ENCODE results near the gene LCN6. TPM values are rescaled to one million over a fixed set of nuclear protein-coding genes. Genes with fewer than 3 reads are reported as not detected.

LCN6 gene
- total RNA-seq, 4 donors from 2014 or later: 1.1 to 2.9 TPM; not detected in 2

- WGBS, 2 donors (ENCODE audit: low coverage in 1 of 2): 89% methylated on average over 6 of the region's 6 CpGs; no CpG with 5 or more reads in 1 of the 2 donors
- in situ Hi-C loops (cut with MboI; ENCODE audit: low pct_ligation_motif_present in 1 of 4, low pct_unique_long_range_greater_than_20kb in 1 of 4, low sequenced_read_pairs in 3 of 4) (loop anchor here (10.0 to 25.0 kb wide), 3 partner anchors 250 to 260 kb away; partner anchors contain the start of genes FUT7 (in 3 of the 4), NPDC1 (in 3 of the 4) and ABCA2 (in 2 of the 4)), intact Hi-C loops (cut with DNase I; ENCODE audit: low total_unique reads) (no loop called here)
Measured at GRCh38 chr9:136784997-136785361, 36.7 kb upstream of the LCN6 start.

GRCh38 chr9:136784249-136784996 lies 36.1 kb upstream of the LCN6 start:
- H3K4me1 ChIP-seq: peaks cover 4 to 21% (median 14%) of the 10 kb centered on the region in 4 donors
- WGBS, 2 donors (ENCODE audit: low coverage in 1 of 2): 23 to 40% methylated on average over 5 to 9 of the region's 9 CpGs
- in situ Hi-C loops (cut with MboI; ENCODE audit: low pct_ligation_motif_present in 1 of 4, low pct_unique_long_range_greater_than_20kb in 1 of 4, low sequenced_read_pairs in 3 of 4): loop anchor here (10.0 to 25.0 kb wide), 3 partner anchors 250 to 260 kb away; partner anchors contain the start of genes FUT7 (in 3 of the 4), NPDC1 (in 3 of the 4) and ABCA2 (in 2 of the 4)
- no peaks in the 10 kb centered on the region for H3K9me3 ChIP-seq
- H3K27ac ChIP-seq: no peak overlapping the region
- no peaks in the 10 kb centered on the region for H3K27me3 ChIP-seq
- TF ChIP-seq, protein P1, sequence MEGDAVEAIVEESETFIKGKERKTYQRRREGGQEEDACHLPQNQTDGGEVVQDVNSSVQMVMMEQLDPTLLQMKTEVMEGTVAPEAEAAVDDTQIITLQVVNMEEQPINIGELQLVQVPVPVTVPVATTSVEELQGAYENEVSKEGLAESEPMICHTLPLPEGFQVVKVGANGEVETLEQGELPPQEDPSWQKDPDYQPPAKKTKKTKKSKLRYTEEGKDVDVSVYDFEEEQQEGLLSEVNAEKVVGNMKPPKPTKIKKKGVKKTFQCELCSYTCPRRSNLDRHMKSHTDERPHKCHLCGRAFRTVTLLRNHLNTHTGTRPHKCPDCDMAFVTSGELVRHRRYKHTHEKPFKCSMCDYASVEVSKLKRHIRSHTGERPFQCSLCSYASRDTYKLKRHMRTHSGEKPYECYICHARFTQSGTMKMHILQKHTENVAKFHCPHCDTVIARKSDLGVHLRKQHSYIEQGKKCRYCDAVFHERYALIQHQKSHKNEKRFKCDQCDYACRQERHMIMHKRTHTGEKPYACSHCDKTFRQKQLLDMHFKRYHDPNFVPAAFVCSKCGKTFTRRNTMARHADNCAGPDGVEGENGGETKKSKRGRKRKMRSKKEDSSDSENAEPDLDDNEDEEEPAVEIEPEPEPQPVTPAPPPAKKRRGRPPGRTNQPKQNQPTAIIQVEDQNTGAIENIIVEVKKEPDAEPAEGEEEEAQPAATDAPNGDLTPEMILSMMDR (IDR thresholded peaks at IDR 0.05): peak; percentile 51 to 75 (median 52)
- TF ChIP-seq POLR2AphosphoS5 (IDR thresholded peaks at IDR 0.05) (no peak), POLR2A (IDR thresholded peaks at IDR 0.05) (no peak), EP300 (IDR thresholded peaks at IDR 0.05; ENCODE audit: low read depth) (no peak)
- no peak for DNase-seq
- H3K36me3 ChIP-seq: no peaks in the 10 kb centered on the region
- no peak overlapping the region for H3K4me3 ChIP-seq
- intact Hi-C loops (cut with DNase I; ENCODE audit: low total_unique reads): no loop called here

More at GRCh38 chr9:136784997-136785361, 36.7 kb upstream of the LCN6 start:
- Histone ChIP-seq H3K4me1 (peaks cover 9 to 26% (median 16%) of the 10 kb centered on the region in 4 donors), H3K4me3 (no peak overlapping the region), H3K27ac (no peak overlapping the region), H3K27me3 (no peaks in the 10 kb centered on the region), H3K9me3 (no peaks in the 10 kb centered on the region), H3K36me3 (no peaks in the 10 kb centered on the region)
- TF ChIP-seq POLR2AphosphoS5 (IDR thresholded peaks at IDR 0.05): no peak
- no peak for TF ChIP-seq EP300 (IDR thresholded peaks at IDR 0.05; ENCODE audit: low read depth)
- TF ChIP-seq, protein P1 (IDR thresholded peaks at IDR 0.05): no peak
- TF ChIP-seq POLR2A (IDR thresholded peaks at IDR 0.05): no peak
- DNase-seq: no peak

DNA sequence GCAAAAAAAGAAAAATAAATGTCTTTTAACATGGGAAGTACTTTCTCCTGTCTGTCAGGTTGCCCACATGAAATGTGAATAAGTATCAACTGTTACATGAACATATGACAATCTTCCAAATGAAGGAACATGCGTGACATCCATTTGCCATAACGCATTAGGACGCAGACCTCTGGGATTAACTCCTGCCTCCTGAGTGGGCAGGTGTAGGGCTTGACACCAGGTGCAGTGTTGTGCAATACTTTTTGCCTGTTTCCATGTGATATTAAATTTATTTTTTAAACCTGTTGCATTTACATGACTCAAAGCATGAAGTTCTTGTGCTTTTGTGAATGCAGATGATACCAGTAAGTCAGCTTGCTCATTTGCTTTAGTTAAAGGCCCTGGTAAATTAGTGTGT lies 34.1 kb upstream of the LCN6 start:
- Histone ChIP-seq H3K4me1 (peaks cover 3 to 11% (median 9%) of the 10 kb centered on the region in 4 donors), H3K27ac (no peak overlapping the region), H3K36me3 (no peaks in the 10 kb centered on the region), H3K27me3 (no peaks in the 10 kb centered on the region), H3K9me3 (no peaks in the 10 kb centered on the region), H3K4me3 (no peak overlapping the region)
- no peak for DNase-seq
- no peak for TF ChIP-seq POLR2A (IDR thresholded peaks at IDR 0.05)
- no peak for TF ChIP-seq POLR2AphosphoS5 (IDR thresholded peaks at IDR 0.05)
- no peak for TF ChIP-seq EP300 (IDR thresholded peaks at IDR 0.05; ENCODE audit: low read depth)
- TF ChIP-seq, protein P1 (IDR thresholded peaks at IDR 0.05): no peak
- 94 to 100% methylated on average over 3 of the region's 3 CpGs for WGBS, 2 donors (ENCODE audit: low coverage in 1 of 2)
- intact Hi-C loops (cut with DNase I; ENCODE audit: low total_unique reads): no loop called here
- in situ Hi-C loops (cut with MboI; ENCODE audit: low pct_ligation_motif_present in 1 of 4, low pct_unique_long_range_greater_than_20kb in 1 of 4, low sequenced_read_pairs in 3 of 4): loop anchor here (10.0 to 25.0 kb wide), 3 partner anchors 252 to 262 kb away; partner anchors contain the start of genes FUT7 (in 3 of the 4), NPDC1 (in 3 of the 4) and ABCA2 (in 2 of the 4)

GRCh38 chr9:136779808-136780207 lies 31.5 kb upstream of the LCN6 start:
- no peak for TF ChIP-seq POLR2AphosphoS5 (IDR thresholded peaks at IDR 0.05)
- no peak for TF ChIP-seq EP300 (IDR thresholded peaks at IDR 0.05; ENCODE audit: low read depth)
- TF ChIP-seq POLR2A (IDR thresholded peaks at IDR 0.05): no peak
- TF ChIP-seq, protein P1 (IDR thresholded peaks at IDR 0.05): no peak
- in situ Hi-C loops (cut with MboI; ENCODE audit: low pct_ligation_motif_present in 1 of 4, low pct_unique_long_range_greater_than_20kb in 1 of 4, low sequenced_read_pairs in 3 of 4) (loop anchor here (10.0 to 25.0 kb wide), 3 partner anchors 255 to 265 kb away; partner anchors contain the start of genes FUT7 (in 3 of the 4), NPDC1 (in 3 of the 4) and ABCA2 (in 2 of the 4)), intact Hi-C loops (cut with DNase I; ENCODE audit: low total_unique reads) (no loop called here)
- Histone ChIP-seq H3K9me3 (no peaks in the 10 kb centered on the region), H3K4me3 (no peak overlapping the region), H3K27ac (no peak overlapping the region), H3K4me1 (peaks cover 0 to 10% (median 6%) of the 10 kb centered on the region in 4 donors), H3K36me3 (no peaks in the 10 kb centered on the region), H3K27me3 (no peaks in the 10 kb centered on the region)
- DNase-seq: no peak
- 77 to 80% methylated on average over 1 to 5 of the region's 5 CpGs for WGBS, 2 donors (ENCODE audit: low coverage in 1 of 2)

All from transverse colon (tissue), 4 donors.